Measurements from ENCODE around the gene GPR156. TPM values are rescaled to one million over a fixed set of nuclear protein-coding genes. Genes with fewer than 3 reads are reported as not detected.

The GPR156 gene
- total and polyA plus RNA-seq, 9 of the 15 experiments (the other 6 are each of a cell fraction or from before 2014, with no cell fraction given): 0.07 to 0.14 (median 0.12) TPM; not detected in 5

- ChIA-PET CTCF (ENCODE audit: low intra/inter-chr PET ratio) (no interaction called here), POLR2A (interaction anchor here (1.1 kb wide), 1 partner anchor 254 kb away, joined by 4 read pairs; no protein-coding TSS in a partner anchor)
- no peak overlapping the region for H2AFZ ChIP-seq (ENCODE audit: low read depth, low read length)
- intact Hi-C loops (cut with micrococcal nuclease) (no loop called here), in situ Hi-C loops (cut with MboI) (no loop called here)
- no peaks in the 10 kb centered on the region for H3K4me1 ChIP-seq (replicated peaks in 1 of 2; ENCODE audit: control insufficient read depth in 2 of 2, insufficient read depth in 2 of 2, low read length in 2 of 2)
- H3K27me3 ChIP-seq (ENCODE audit: control insufficient read depth in 2 of 2, insufficient read depth in 2 of 2, low read length in 2 of 2): no peaks in the 10 kb centered on the region
- FAIRE-seq (no peak), DNase-seq (ENCODE audit: extremely low read depth in 1 of 4, low spot score in 3 of 4) (no peak), ATAC-seq (no peak; the same call in 2 of the 3 replicates)
- 4% methylated on average over 3 of the region's 3 CpGs for WGBS (ENCODE audit: insufficient coverage, low coverage, missing lambda C conversion rate)
- H3K9me1 ChIP-seq (ENCODE audit: control insufficient read depth, insufficient read depth, low read length): no peaks in the 10 kb centered on the region
- H3K36me3 ChIP-seq (ENCODE audit: control insufficient read depth, insufficient read depth, low read length): no peaks in the 10 kb centered on the region
- no peaks in the 10 kb centered on the region for H4K20me1 ChIP-seq (replicated peaks; ENCODE audit: control insufficient read depth, insufficient read depth, low read length)
- H3K9ac ChIP-seq (ENCODE audit: insufficient read depth in 1 of 2, low read depth in 2 of 2, low read length in 2 of 2): no peak overlapping the region
- no peak overlapping the region for H3K4me2 ChIP-seq (ENCODE audit: insufficient read depth, low read length)
- no peak overlapping the region for H3K4me3 ChIP-seq
- no peaks in the 10 kb centered on the region for H3K79me2 ChIP-seq (ENCODE audit: control insufficient read depth, insufficient read depth, low read length)
- no peak overlapping the region for H3K27ac ChIP-seq (ENCODE audit: extremely low read depth, low read depth, low read length)
- no peaks in the 10 kb centered on the region for H3K9me3 ChIP-seq (replicated peaks; ENCODE audit: control insufficient read depth, insufficient read depth, low read depth, low read length)
- no peak for TF ChIP-seq ZNF24 (IDR thresholded peaks at IDR 0.05)
- no peak for TF ChIP-seq ZC3H8 (IDR thresholded peaks at IDR 0.05)
- no peak for TF ChIP-seq U2AF1 (optimal IDR thresholded peaks at IDR 0.05; ENCODE audit: low read depth, low read length)
- TF ChIP-seq DLX4 (CRISPR knock-in tag; IDR thresholded peaks at IDR 0.05): no peak
- TF ChIP-seq YY1 (IDR thresholded peaks at IDR 0.05; ENCODE audit: borderline replicate concordance in 1 of 3, control insufficient read depth in 1 of 3, extremely low read depth in 1 of 3, insufficient read depth in 3 of 3, insufficient read length in 1 of 3, insufficient replicate concordance in 2 of 3, low read depth in 1 of 3, low read length in 2 of 3): no peak
- no peak for TF ChIP-seq SRF (CRISPR knock-in tag; IDR thresholded peaks at IDR 0.05)
- no peak for TF ChIP-seq ZNF311 (CRISPR knock-in tag; IDR thresholded peaks at IDR 0.05)
- TF ChIP-seq GTF3C2 (IDR thresholded peaks at IDR 0.05; ENCODE audit: borderline replicate concordance, extremely low read depth, insufficient read length): no peak
- TF ChIP-seq ETV5 (CRISPR knock-in tag; IDR thresholded peaks at IDR 0.05; ENCODE audit: low read depth): no peak
- no peak for TF ChIP-seq ZNF398 (CRISPR knock-in tag; IDR thresholded peaks at IDR 0.05)
- no TSS peak for BruUV-seq (replicated peaks)
Observed at GRCh38 chr3:120145542-120146285, 139.3 kb downstream of the GPR156 start.

Measured in K562 (cell line).